Trophoblast cell (in vitro differentiated cells and primary cell): Measurements from ENCODE around the gene TRAF3IP1.

Experiments
- DNase-seq, 2 donors: peaks; one replicate each; pipeline ENCODE4 v3.0.0-alpha.2; 2016
- H2AFZ ChIP-seq: 2 replicates; pipeline ENCODE4 v1.6.1; 2013; ENCODE audit warnings: low read length, moderate library complexity, mild to moderate bottlenecking; ENCODE audit not compliant: insufficient read depth, poor library complexity
- H2AK5ac ChIP-seq: 2 replicates; pipeline ENCODE4 v1.6.1; 2013; ENCODE audit warnings: mild to moderate bottlenecking, low read length
- H2BK120ac ChIP-seq: 2 replicates; pipeline ENCODE4 v1.6.1; 2013; ENCODE audit warnings: low read length, mild to moderate bottlenecking, moderate library complexity; ENCODE audit not compliant: insufficient read depth, poor library complexity
- H2BK12ac ChIP-seq: 2 replicates; pipeline ENCODE4 v1.6.1; 2013; ENCODE audit warnings: mild to moderate bottlenecking, low read length, moderate library complexity
- H2BK5ac ChIP-seq: 2 replicates; pipeline ENCODE4 v1.6.1; 2013; ENCODE audit warnings: low read length, low read depth, moderate library complexity, mild to moderate bottlenecking; ENCODE audit not compliant: poor library complexity
- H3K14ac ChIP-seq: 2 replicates; pipeline ENCODE4 v1.6.1; 2013; ENCODE audit warnings: mild to moderate bottlenecking, low read length
- H3K18ac ChIP-seq: 2 replicates; pipeline ENCODE4 v1.6.1; 2013; ENCODE audit warnings: mild to moderate bottlenecking, low read length
- H3K23ac ChIP-seq: 2 replicates; pipeline ENCODE4 v1.6.1; 2013; ENCODE audit warnings: low read length
- H3K27ac ChIP-seq: 2 replicates; pipeline ENCODE4 v1.5.1; 2013; ENCODE audit warnings: low read depth, mild to moderate bottlenecking, inconsistent platforms, low read length, moderate library complexity
- H3K27me3 ChIP-seq: 2 replicates; pipeline ENCODE4 v1.6.1; 2013; ENCODE audit warnings: inconsistent platforms, mild to moderate bottlenecking, low read length, moderate library complexity; ENCODE audit not compliant: insufficient read depth
- H3K36me3 ChIP-seq, 2 experiments: 1 replicate in 1 of 2; 2 replicates in 1 of 2; pipeline ENCODE4 v1.6.1; 2013; ENCODE audit warnings: low read length in 2 of 2, mild to moderate bottlenecking in 2 of 2, moderate library complexity in 1 of 2; ENCODE audit not compliant: insufficient read depth in 2 of 2, control insufficient read depth in 1 of 2
- H3K4ac ChIP-seq: 2 replicates; pipeline ENCODE4 v1.6.1; 2013; ENCODE audit warnings: low read depth, mild to moderate bottlenecking, low read length, moderate library complexity
- H3K4me1 ChIP-seq, 2 experiments: 1 replicate in 1 of 2; 2 replicates in 1 of 2; pipeline ENCODE4 v1.6.1; 2013; ENCODE audit warnings: low read length in 2 of 2, mild to moderate bottlenecking in 2 of 2, moderate library complexity in 1 of 2; ENCODE audit not compliant: insufficient read depth in 2 of 2, control insufficient read depth in 1 of 2
- H3K4me2 ChIP-seq: 2 replicates; pipeline ENCODE4 v1.6.1; 2013; ENCODE audit warnings: inconsistent platforms, mild to moderate bottlenecking, low read length, moderate library complexity
- H3K4me3 ChIP-seq: 2 replicates; pipeline ENCODE4 v1.5.1; 2013; ENCODE audit warnings: mild to moderate bottlenecking, low read depth, low read length, inconsistent platforms
- H3K79me1 ChIP-seq: one replicate; pipeline ENCODE4 v1.6.1; 2013; ENCODE audit warnings: low read length
- H3K79me2 ChIP-seq: 2 replicates; pipeline ENCODE4 v1.6.1; 2013; ENCODE audit warnings: low read length, mild to moderate bottlenecking; ENCODE audit not compliant: control insufficient read depth, insufficient read depth, poor library complexity
- H3K9ac ChIP-seq: 2 replicates; pipeline ENCODE4 v1.6.1; 2013; ENCODE audit warnings: mild to moderate bottlenecking, low read length
- H3K9me3 ChIP-seq: 2 replicates; pipeline ENCODE4 v1.6.1; 2013; ENCODE audit warnings: low read depth, mild to moderate bottlenecking, control low read depth, inconsistent platforms, low read length; ENCODE audit not compliant: insufficient read depth
- H4K12ac ChIP-seq: 2 replicates; pipeline ENCODE4 v1.6.1; 2013; ENCODE audit warnings: low read depth, mild to moderate bottlenecking, low read length, moderate library complexity
- H4K8ac ChIP-seq: 2 replicates; pipeline ENCODE4 v1.6.1; 2013; ENCODE audit warnings: low read depth, mild to moderate bottlenecking, low read length, moderate library complexity
- H4K91ac ChIP-seq: one replicate; pipeline ENCODE4 v1.6.1; 2013; ENCODE audit warnings: low read depth, mild to moderate bottlenecking, low read length, moderate library complexity
- WGBS: extraction: QIAGEN DNeasy Blood & Tissue Kit; methylation state at CpG from one replicate; pipeline ENCODE4 v1.1.7; 2013; ENCODE audit warnings: missing lambda C conversion rate; ENCODE audit not compliant: insufficient read length, insufficient coverage; ENCODE audit errors: extremely low coverage; 5-methylcytosine and 5-hydroxymethylcytosine counted together

TRAF3IP1 gene

DNA sequence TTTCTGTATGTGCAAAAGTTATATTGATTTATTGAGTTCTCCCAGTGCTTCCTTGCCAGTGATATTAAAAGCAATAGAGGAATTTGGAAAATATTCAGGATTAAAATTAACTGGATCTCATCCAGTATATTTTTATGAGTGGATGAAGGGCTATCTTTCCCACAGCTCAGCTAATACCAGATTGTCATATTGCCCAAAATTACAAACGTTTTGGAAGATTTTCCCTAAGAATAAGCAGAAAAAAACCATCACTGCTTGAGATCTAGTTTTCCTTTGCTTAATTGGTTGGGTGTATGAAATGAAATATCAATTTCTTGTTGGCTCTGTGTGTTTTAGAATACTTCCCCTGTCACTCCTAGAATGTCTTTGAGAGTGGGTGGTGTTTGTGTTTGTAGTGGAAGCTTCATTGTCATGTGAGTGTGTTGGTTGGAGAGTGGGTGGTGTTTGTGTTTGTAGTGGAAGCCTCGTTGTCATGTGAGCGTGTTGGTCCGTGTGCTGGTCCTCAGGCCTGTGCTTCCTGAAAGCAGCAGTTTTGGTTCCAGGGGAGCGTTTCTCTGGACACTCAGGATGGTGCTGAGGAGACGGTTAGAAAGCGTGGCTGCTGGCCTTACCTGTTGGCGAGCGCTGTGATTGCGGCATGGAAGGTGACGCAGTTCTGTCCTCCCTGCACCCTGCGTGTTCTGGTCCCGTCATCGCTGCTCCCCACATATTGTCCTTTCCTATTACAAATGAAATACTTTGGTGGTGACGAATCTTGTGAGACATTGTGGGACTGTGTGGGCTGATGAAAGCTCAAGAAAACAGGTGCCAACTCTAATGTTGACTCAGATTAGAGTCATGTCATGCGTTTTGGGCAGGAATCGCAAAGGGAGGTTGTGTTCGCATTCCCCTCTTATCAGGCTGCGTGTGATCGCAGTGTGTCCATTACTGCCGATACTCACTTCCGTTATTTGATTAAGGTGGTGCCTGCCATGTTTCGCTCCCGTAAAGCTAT lies 118.8 kb downstream of the TRAF3IP1 start:
- Histone ChIP-seq H3K4me3 (no peak overlapping the region), H3K4me1 (no peaks in the 10 kb centered on the region), H3K27ac (no peak overlapping the region), H3K4ac (no peak overlapping the region), H3K4me2 (no peak overlapping the region), H3K18ac (no peak overlapping the region), H3K9ac (no peak overlapping the region), H4K12ac (no peak overlapping the region), H2BK5ac (no peak overlapping the region), H3K27me3 (no peaks in the 10 kb centered on the region), H4K8ac (no peak overlapping the region), H4K91ac (no peak overlapping the region), H2BK120ac (no peak overlapping the region), H3K79me1 (no peaks in the 10 kb centered on the region), H3K79me2 (peaks cover 2% of the 10 kb centered on the region), H2BK12ac (no peak overlapping the region), H2AFZ (no peak overlapping the region), H2AK5ac (no peak overlapping the region), H3K14ac (no peak overlapping the region), H3K23ac (no peak overlapping the region), H3K9me3 (no peaks in the 10 kb centered on the region), H3K36me3 (peaks cover 26 to 31% of the 10 kb centered on the region in 2 experiments)
- peak; percentile 19 to 49 for DNase-seq
- WGBS, result no CpG with 5 or more reads among the region's 24 CpGs

DNA sequence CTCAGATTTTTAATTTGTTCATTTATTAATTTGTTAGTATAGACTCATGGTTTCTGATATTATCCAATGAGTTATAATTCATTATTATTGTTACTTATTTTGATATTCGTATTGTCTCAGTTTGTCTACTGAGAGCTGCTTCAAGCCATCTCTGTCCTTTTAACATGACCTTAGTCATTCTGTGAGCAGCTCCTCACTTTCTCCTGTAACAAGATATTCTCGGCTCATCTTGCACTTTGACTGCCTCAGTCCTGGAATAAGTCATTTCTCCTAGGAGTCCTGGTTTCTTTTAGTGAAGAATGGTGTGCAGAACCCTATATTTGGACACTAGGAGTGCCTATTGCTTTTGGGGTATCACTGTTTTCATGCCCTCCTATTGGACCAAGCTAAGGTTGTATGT lies 119.6 kb downstream of the TRAF3IP1 start:
- H3K79me1 ChIP-seq, result no peaks in the 10 kb centered on the region
- no peak for DNase-seq
- H4K8ac ChIP-seq, result no peak overlapping the region
- WGBS, result no CpG with 5 or more reads among the region's 2 CpGs
- H3K14ac ChIP-seq, result no peak overlapping the region
- no peaks in the 10 kb centered on the region for H3K9me3 ChIP-seq
- H3K4me2 ChIP-seq, result no peak overlapping the region
- H3K4ac ChIP-seq, result no peak overlapping the region
- peaks cover 27 to 31% of the 10 kb centered on the region in 2 experiments for H3K36me3 ChIP-seq
- H4K12ac ChIP-seq, result no peak overlapping the region
- H3K23ac ChIP-seq, result no peak overlapping the region
- no peaks in the 10 kb centered on the region for H3K4me1 ChIP-seq
- H3K4me3 ChIP-seq, result no peak overlapping the region
- no peak overlapping the region for H2AFZ ChIP-seq
- no peak overlapping the region for H2AK5ac ChIP-seq
- no peaks in the 10 kb centered on the region for H3K27me3 ChIP-seq
- H3K27ac ChIP-seq, result no peak overlapping the region
- no peak overlapping the region for H2BK5ac ChIP-seq
- H2BK12ac ChIP-seq, result no peak overlapping the region
- no peak overlapping the region for H4K91ac ChIP-seq
- H3K18ac ChIP-seq, result no peak overlapping the region
- H2BK120ac ChIP-seq, result no peak overlapping the region
- no peak overlapping the region for H3K9ac ChIP-seq
- H3K79me2 ChIP-seq, result peaks cover 2% of the 10 kb centered on the region

DNA sequence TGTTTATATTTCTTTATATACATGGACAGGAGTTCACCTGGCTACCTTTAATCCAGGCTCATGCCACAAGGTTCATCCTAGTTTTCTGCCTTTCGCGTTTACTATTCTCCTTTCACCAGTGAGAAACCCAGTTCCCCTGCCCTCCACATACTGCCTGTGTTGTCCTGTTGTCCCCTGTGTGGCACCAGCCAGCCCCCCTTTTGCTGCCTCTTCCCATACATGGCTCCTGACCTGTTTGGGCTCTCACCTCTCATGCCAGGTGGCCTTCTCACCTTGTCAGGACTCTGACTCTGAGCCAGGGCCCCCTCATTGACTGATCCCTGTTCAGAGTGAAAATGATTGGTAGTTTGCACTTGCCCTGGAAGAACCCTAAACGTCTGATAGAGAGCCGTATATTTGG lies 120.0 kb downstream of the TRAF3IP1 start:
- H4K91ac ChIP-seq, result no peak overlapping the region
- no peak overlapping the region for H3K9ac ChIP-seq
- no peak overlapping the region for H3K4me2 ChIP-seq
- no peaks in the 10 kb centered on the region for H3K27me3 ChIP-seq
- peaks cover 25 to 29% of the 10 kb centered on the region in 2 experiments for H3K36me3 ChIP-seq
- H3K79me1 ChIP-seq, result no peaks in the 10 kb centered on the region
- no peaks in the 10 kb centered on the region for H3K4me1 ChIP-seq
- H3K23ac ChIP-seq, result no peak overlapping the region
- H4K12ac ChIP-seq, result no peak overlapping the region
- H4K8ac ChIP-seq, result no peak overlapping the region
- H3K14ac ChIP-seq, result no peak overlapping the region
- no peak overlapping the region for H3K18ac ChIP-seq
- H3K9me3 ChIP-seq, result no peaks in the 10 kb centered on the region
- H2AK5ac ChIP-seq, result no peak overlapping the region
- H3K4ac ChIP-seq, result peak overlapping the region; percentile 59
- no peak overlapping the region for H2BK12ac ChIP-seq
- peak overlapping the region; percentile 23 for H2AFZ ChIP-seq
- peaks cover 2% of the 10 kb centered on the region for H3K79me2 ChIP-seq
- H2BK5ac ChIP-seq, result no peak overlapping the region
- no peak for DNase-seq
- no peak overlapping the region for H3K4me3 ChIP-seq
- no peak overlapping the region for H3K27ac ChIP-seq
- H2BK120ac ChIP-seq, result no peak overlapping the region
- no CpG with 5 or more reads among the region's 4 CpGs for WGBS

DNA sequence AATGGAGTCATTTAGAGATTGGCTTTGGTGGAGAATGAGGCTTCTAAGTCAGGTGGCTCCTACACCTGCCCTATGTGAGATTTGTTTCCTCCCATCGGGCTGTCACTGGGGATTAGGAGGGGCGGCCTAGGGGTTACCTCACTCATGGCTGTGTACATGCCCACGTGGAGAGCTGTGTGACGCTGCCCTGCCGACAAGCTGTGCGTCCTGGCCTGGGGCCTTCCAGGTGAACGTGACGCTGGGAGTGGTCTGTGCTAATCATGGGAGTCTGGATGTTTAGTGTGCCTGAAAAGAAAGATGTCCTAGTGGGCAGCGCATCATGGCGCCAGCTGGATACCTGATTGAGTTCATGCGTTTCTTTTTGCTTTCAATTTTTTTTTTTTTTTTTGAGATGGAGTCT lies 120.4 kb downstream of the TRAF3IP1 start:
- no peak overlapping the region for H3K14ac ChIP-seq
- H2BK120ac ChIP-seq, result no peak overlapping the region
- H2BK12ac ChIP-seq, result no peak overlapping the region
- no peak overlapping the region for H2BK5ac ChIP-seq
- WGBS, result no CpG with 5 or more reads among the region's 11 CpGs
- DNase-seq, result no peak
- H3K4ac ChIP-seq, result no peak overlapping the region
- H3K36me3 ChIP-seq, result peaks cover 22 to 29% of the 10 kb centered on the region in 2 experiments
- H3K79me1 ChIP-seq, result no peaks in the 10 kb centered on the region
- no peaks in the 10 kb centered on the region for H3K4me1 ChIP-seq
- no peak overlapping the region for H2AFZ ChIP-seq
- H3K27me3 ChIP-seq, result no peaks in the 10 kb centered on the region
- H3K18ac ChIP-seq, result peak overlapping the region; percentile 37
- no peak overlapping the region for H4K91ac ChIP-seq
- H2AK5ac ChIP-seq, result no peak overlapping the region
- H3K9ac ChIP-seq, result no peak overlapping the region
- H3K27ac ChIP-seq, result no peak overlapping the region
- H4K8ac ChIP-seq, result no peak overlapping the region
- peaks cover 2% of the 10 kb centered on the region for H3K79me2 ChIP-seq
- H3K9me3 ChIP-seq, result no peaks in the 10 kb centered on the region
- peak overlapping the region; percentile 53 for H3K23ac ChIP-seq
- no peak overlapping the region for H3K4me2 ChIP-seq
- no peak overlapping the region for H3K4me3 ChIP-seq
- no peak overlapping the region for H4K12ac ChIP-seq
